GM13977 (cell line): ENCODE results near the gene ZNF609.

ENCODE experiments used
- DNase-seq: peaks from one replicate; pipeline ENCODE4 v3.0.0; 2012; ENCODE audit warnings: low spot score
- in situ Hi-C: fragments of 300-500 bp; cut with MboI; formaldehyde crosslinking; loops from one replicate; pipeline ENCODE4 v1.12.0; 2022; ENCODE audit warnings: low sequenced_read_pairs, low pct_unique_long_range_greater_than_20kb, mixed read lengths, inconsistent platforms; ENCODE audit not compliant: unreplicated experiment
- TF ChIP-seq, protein P1 (sequence below): IDR thresholded peaks from 2 replicates; pipeline ENCODE4 v1.5.1; 2012; ENCODE audit warnings: mild to moderate bottlenecking, control low read depth; ENCODE audit not compliant: insufficient read depth; ENCODE audit errors: extremely low read depth, missing control alignments

Gene ZNF609

DNA sequence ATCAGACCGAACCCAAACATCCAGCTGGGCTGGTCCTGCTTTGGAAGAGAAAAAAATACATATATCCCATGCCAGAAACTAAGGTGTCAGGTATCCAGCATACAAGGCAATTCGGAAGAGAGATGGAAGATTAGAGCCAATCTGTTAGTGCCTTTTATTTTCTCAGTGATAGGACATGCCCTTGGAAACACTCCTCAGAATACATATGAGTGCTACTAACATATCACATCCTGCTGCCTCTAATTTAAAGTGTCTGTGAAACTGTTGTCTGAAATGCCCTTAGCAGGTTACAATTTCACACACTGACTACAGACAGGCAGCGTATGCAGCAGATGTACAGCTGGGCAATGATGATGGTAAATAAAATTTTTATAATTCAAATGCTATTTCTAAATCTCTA, 236.1 kb downstream of the ZNF609 start:
- TF ChIP-seq, protein P1, sequence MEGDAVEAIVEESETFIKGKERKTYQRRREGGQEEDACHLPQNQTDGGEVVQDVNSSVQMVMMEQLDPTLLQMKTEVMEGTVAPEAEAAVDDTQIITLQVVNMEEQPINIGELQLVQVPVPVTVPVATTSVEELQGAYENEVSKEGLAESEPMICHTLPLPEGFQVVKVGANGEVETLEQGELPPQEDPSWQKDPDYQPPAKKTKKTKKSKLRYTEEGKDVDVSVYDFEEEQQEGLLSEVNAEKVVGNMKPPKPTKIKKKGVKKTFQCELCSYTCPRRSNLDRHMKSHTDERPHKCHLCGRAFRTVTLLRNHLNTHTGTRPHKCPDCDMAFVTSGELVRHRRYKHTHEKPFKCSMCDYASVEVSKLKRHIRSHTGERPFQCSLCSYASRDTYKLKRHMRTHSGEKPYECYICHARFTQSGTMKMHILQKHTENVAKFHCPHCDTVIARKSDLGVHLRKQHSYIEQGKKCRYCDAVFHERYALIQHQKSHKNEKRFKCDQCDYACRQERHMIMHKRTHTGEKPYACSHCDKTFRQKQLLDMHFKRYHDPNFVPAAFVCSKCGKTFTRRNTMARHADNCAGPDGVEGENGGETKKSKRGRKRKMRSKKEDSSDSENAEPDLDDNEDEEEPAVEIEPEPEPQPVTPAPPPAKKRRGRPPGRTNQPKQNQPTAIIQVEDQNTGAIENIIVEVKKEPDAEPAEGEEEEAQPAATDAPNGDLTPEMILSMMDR: no peak
- no peak for DNase-seq
- in situ Hi-C loops: no loop called here

DNA sequence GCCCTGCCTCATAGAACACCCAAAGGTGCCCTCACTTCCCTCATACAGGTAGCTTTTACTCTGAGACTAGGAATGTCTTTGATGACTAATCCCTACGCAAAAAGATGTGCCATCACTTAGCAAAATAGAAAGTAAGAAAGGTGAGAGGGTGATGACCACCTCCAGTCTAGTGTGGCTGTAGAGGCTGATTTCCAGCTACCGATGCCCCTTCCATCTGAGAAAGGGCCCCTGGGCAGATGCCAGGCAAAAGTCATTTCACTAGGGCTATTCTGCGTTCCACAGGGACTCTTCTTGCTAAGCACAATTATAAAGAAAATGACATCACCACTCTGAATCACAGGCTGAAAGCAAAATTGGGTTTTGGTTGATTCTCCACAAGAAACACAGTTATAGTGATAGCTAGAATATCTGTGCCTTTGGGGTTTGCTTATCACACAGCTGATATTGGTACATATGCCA, 237.6 kb downstream of the ZNF609 start:
- no peak for DNase-seq
- in situ Hi-C loops: no loop called here
- TF ChIP-seq, protein P1: no peak

DNA sequence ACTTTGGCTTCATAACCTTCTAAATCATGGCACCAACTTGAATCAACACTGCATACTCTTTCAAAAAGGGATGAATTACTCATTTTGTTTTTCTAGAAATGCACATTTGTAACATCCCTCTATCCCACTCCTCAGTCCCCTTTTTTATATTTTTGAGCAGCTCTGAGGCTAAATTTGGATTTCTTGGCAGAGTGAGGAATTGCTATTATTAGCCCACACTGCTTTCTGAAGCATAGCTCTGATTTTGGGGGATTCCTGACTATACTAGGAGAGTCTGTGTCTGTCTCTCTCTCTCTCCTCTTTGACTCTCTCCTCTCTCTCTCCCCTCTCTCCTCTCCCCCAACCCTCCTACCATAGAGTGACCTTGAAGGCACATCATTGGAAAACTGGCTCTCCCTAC, 238.4 kb downstream of the ZNF609 start:
- DNase-seq: no peak
- in situ Hi-C loops: no loop called here
- TF ChIP-seq, protein P1: no peak

DNA sequence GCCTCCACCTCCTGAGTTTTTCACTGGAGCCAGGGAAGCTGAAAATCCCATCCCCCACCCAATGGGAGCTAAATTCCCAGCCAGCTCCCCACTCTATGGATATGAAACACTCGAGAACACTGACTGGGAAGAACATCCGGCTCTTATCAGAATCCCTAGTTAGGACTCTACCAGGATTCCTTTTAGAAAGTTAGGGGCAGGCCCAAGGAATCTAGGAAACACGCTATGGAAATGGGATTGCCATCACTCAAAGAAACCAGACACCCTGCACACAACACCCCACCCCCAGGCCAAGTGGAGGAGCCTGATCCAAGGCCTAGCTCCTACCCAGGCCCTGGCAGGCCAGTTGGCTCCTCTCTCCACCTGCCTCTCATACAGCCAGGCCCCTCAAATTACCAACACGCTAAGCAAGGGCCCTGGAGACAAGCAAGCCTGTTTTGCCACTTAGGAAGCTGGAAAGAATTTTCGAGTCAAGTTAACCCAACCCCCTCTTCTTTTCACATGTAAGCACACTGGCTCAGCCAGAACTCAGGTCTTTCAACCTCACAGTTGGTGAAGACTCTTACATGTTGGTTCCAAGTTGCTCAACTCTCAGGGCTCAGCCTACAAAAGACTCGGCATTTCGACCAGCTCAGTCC, 239.5 kb downstream of the ZNF609 start:
- in situ Hi-C loops: no loop called here
- TF ChIP-seq, protein P1: no peak
- no peak for DNase-seq

DNA sequence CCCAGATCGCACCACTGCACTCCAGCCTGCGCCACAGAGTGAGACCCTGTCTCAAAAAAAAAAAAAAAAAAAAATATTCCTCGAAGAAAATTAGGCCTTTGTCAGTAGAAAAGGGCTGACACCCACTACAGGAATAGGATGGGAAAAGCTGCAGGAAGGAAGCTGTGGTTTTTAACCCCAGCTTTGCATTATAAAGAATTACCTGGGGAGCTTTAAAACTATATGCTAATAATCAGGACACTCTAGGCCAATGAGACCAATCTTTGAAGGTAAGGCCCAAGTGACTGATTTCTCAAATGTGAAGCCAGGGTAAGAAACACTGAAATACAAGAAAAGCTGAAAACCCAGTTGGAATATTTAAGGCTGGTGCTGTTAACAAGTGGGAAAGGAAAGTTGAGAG, 240.7 kb downstream of the ZNF609 start:
- TF ChIP-seq, protein P1: no peak
- DNase-seq: no peak
- in situ Hi-C loops: no loop called here

DNA sequence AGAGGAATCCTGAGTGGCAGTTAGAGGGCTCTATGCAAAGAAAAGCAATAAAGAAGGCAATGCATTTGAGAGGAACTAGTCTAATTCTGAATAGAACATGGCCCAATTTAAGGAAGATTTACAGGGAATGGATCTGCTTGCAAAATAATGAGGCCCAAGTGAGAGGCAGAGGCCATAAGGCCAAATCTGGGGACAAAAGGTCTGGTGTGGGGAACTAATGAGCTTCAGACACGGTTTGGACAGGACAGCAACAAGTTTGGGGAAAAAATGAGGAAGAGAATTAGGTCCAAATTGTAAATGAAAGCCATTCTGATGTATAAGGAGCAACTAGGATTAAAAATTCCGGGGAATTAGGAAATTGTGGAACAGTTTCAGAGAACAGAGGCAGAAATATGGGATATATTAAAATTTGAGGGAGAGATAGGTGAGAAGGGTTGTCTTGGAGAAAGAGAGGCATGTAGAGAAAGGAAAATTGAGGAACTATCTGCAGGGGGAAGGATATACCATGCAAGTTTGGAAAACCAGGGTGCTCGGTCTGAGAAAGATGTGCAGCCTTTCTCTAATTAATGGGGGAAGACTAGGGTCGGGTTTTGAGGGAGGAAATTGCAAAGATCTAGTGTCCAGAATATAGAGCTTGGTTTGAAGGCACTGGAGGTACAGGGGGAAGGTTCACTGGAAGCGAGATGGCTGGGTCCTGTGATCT, 241.3 kb downstream of the ZNF609 start:
- TF ChIP-seq, protein P1: no peak
- DNase-seq: no peak
- in situ Hi-C loops: no loop called here
